HCT116 (cell line): ENCODE measurements around the gene PTGIS.

Experiments used
- ATF3 ChIP-seq: IDR thresholded peaks from 2 replicates; pipeline ENCODE4 v1.6.1; 2012
- CEBPB ChIP-seq: IDR thresholded peaks from 2 replicates; pipeline ENCODE4 v1.6.1; 2012; ENCODE audit warnings: low read depth
- CTCF ChIP-seq, 3 experiments: fragments of 200-600 bp in 1 of 3; sonication (generic) in 1 of 3; IDR thresholded peaks in 2 of 3; conservative IDR thresholded peaks in 1 of 3; 2 replicates each; pipeline ENCODE4 v1.5.1; 2012 to 2017; ENCODE audit warnings: low read depth in 2 of 3, low read length in 2 of 3, antibody characterized with exemption in 1 of 3, borderline replicate concordance in 1 of 3, control low read depth in 1 of 3, mild to moderate bottlenecking in 1 of 3, mixed read lengths in 1 of 3, mixed run types in 1 of 3, moderate library complexity in 1 of 3; ENCODE audit not compliant: insufficient read depth in 1 of 3
- EZH2 ChIP-seq: fragments of 200-600 bp; sonication (generic); IDR thresholded peaks from 2 replicates; pipeline ENCODE4 v1.6.1; 2017; ENCODE audit warnings: antibody characterized with exemption, mixed run types
- EZH2phosphoT487 ChIP-seq: fragments of 200-600 bp; IDR thresholded peaks from 2 replicates; pipeline ENCODE4 v1.6.1; 2018; ENCODE audit warnings: antibody characterized with exemption, borderline replicate concordance
- JUND ChIP-seq: IDR thresholded peaks from 2 replicates; pipeline ENCODE4 v1.6.1; 2012
- MAX ChIP-seq: IDR thresholded peaks from 2 replicates; pipeline ENCODE4 v1.6.1; 2012
- POLR2A ChIP-seq: IDR thresholded peaks from 2 replicates; pipeline ENCODE4 v1.7.0; 2011; ENCODE audit warnings: borderline replicate concordance; ENCODE audit not compliant: insufficient read depth, insufficient read length; ENCODE audit errors: extremely low read depth
- POLR2AphosphoS5 ChIP-seq: IDR thresholded peaks from 2 replicates; pipeline ENCODE4 v1.6.1; 2011; ENCODE audit warnings: mild to moderate bottlenecking, low read depth, low read length, moderate library complexity
- RAD21 ChIP-seq: IDR thresholded peaks from 2 replicates; pipeline ENCODE4 v1.6.1; 2012; ENCODE audit warnings: low read depth, mild to moderate bottlenecking
- SP1 ChIP-seq: IDR thresholded peaks from 2 replicates; pipeline ENCODE4 v1.6.1; 2012; ENCODE audit warnings: low read depth
- YY1 ChIP-seq: IDR thresholded peaks from 2 replicates; pipeline ENCODE4 v1.6.1; 2011; ENCODE audit warnings: low read length, low read depth, moderate library complexity, mild to moderate bottlenecking; ENCODE audit not compliant: insufficient replicate concordance; ENCODE audit errors: extremely low read depth
- ZNF274 ChIP-seq: fragments of 200-500 bp; sonication (Bioruptor generic); IDR thresholded peaks from 2 replicates; pipeline ENCODE4 v1.6.1; 2014; ENCODE audit warnings: mild to moderate bottlenecking, low read depth, low read length, inconsistent platforms
- TF ChIP-seq, protein P1 (sequence below): IDR thresholded peaks from 2 replicates; pipeline ENCODE4 v1.6.1; 2012; ENCODE audit warnings: low read depth

- TF ChIP-seq CTCF (IDR thresholded peaks at IDR 0.05 in 2 of 3, conservative IDR thresholded peaks at IDR 0.05 in 1 of 3; ENCODE audit: borderline replicate concordance in 1 of 3, insufficient read depth in 1 of 3, low read depth in 2 of 3, low read length in 2 of 3) (no peak), CEBPB (no peak), RAD21 (no peak), POLR2AphosphoS5 (no peak), POLR2A (no peak), SP1 (no peak), EZH2 (no peak), ZNF274 (no peak), MAX (no peak), EZH2phosphoT487 (no peak), ATF3 (no peak), YY1 (no peak), JUND (no peak)
- TF ChIP-seq, protein P1, sequence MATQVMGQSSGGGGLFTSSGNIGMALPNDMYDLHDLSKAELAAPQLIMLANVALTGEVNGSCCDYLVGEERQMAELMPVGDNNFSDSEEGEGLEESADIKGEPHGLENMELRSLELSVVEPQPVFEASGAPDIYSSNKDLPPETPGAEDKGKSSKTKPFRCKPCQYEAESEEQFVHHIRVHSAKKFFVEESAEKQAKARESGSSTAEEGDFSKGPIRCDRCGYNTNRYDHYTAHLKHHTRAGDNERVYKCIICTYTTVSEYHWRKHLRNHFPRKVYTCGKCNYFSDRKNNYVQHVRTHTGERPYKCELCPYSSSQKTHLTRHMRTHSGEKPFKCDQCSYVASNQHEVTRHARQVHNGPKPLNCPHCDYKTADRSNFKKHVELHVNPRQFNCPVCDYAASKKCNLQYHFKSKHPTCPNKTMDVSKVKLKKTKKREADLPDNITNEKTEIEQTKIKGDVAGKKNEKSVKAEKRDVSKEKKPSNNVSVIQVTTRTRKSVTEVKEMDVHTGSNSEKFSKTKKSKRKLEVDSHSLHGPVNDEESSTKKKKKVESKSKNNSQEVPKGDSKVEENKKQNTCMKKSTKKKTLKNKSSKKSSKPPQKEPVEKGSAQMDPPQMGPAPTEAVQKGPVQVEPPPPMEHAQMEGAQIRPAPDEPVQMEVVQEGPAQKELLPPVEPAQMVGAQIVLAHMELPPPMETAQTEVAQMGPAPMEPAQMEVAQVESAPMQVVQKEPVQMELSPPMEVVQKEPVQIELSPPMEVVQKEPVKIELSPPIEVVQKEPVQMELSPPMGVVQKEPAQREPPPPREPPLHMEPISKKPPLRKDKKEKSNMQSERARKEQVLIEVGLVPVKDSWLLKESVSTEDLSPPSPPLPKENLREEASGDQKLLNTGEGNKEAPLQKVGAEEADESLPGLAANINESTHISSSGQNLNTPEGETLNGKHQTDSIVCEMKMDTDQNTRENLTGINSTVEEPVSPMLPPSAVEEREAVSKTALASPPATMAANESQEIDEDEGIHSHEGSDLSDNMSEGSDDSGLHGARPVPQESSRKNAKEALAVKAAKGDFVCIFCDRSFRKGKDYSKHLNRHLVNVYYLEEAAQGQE, result no peak
Measured at GRCh38 chr20:49479785-49480184, 88.2 kb downstream of the PTGIS start.
